G401 (cell line): ENCODE results near the gene ERCC3. TPM values are rescaled to one million over a fixed set of nuclear protein-coding genes. Genes with fewer than 3 reads are reported as not detected.
"Not testable (repeated sequence)": the region's sequence is repeated elsewhere in the genome, so short reads cannot be mapped to it uniquely, and the experiment has no call there.

Source experiments
- DNase-seq: peaks from one replicate; pipeline ENCODE4 v3.0.0-alpha.2; 2015; ENCODE audit warnings: low spot score
- in situ Hi-C: cut with HindIII; loops from 2 replicates; pipeline ENCODE4 v1.10.0; 2016; ENCODE audit warnings: low sequenced_read_pairs, mixed read lengths
- total RNA-seq: library from RNA; depleted of rRNA; stranded (reverse); fragments of >200 nt; shearing (Covaris generic); gene quantifications from 2 replicates; pipeline ENCODE4 v1.2.3, GENCODE V29; 2014

Gene ERCC3
- total RNA-seq, 1 experiment from 2014 or later = 54.4 TPM

GRCh38 chr2:127231130-127231865, 62.6 kb downstream of the ERCC3 start:
- in situ Hi-C loops = no loop called here
- DNase-seq = no peak

- no peak for DNase-seq
- in situ Hi-C loops = no loop called here
These were observed 64.4 kb downstream of the ERCC3 start for GRCh38 chr2:127229555-127229954.

GRCh38 chr2:127228102-127228501, 65.8 kb downstream of the ERCC3 start:
- in situ Hi-C loops = no loop called here
- no peak for DNase-seq

GRCh38 chr2:127227264-127227660, 66.7 kb downstream of the ERCC3 start:
- in situ Hi-C loops, DNase-seq: not testable (repeated sequence)

GRCh38 chr2:127226520-127227263, 67.3 kb downstream of the ERCC3 start:
- no peak for DNase-seq
- in situ Hi-C loops = no loop called here

- in situ Hi-C loops = no loop called here
- DNase-seq = no peak
These were observed 67.8 kb downstream of the ERCC3 start for GRCh38 chr2:127226132-127226519.

GRCh38 chr2:127225186-127225960, 68.6 kb downstream of the ERCC3 start:
- no peak for DNase-seq
- in situ Hi-C loops = no loop called here

GRCh38 chr2:127224135-127224534, 69.8 kb downstream of the ERCC3 start:
- in situ Hi-C loops, DNase-seq: not testable (repeated sequence)

- DNase-seq = no peak
- in situ Hi-C loops = no loop called here
These were observed 73.0 kb downstream of the ERCC3 start for GRCh38 chr2:127220768-127221527.

- no peak for DNase-seq
These were observed 73.7 kb downstream of the ERCC3 start, which contains the start of gene CYP27C1 for GRCh38 chr2:127220102-127220767. Gene CYP27C1 (minus strand): TSS chr2:127220299. CDS start chr2:127220270, 29 bp downstream.

GRCh38 chr2:127219171-127220070, 74.5 kb downstream of the ERCC3 start:
- in situ Hi-C loops = no loop called here
- no peak for DNase-seq

More at GRCh38 chr2:127220102-127220767, 73.7 kb downstream of the ERCC3 start, which contains the start of gene CYP27C1:
- in situ Hi-C loops = no loop called here

- in situ Hi-C loops = no loop called here
- DNase-seq = no peak
These were observed 75.2 kb downstream of the ERCC3 start for GRCh38 chr2:127218812-127219170.

- no peak for DNase-seq
- in situ Hi-C loops = no loop called here
These were observed 76.2 kb downstream of the ERCC3 start for GRCh38 chr2:127217470-127218325.

GRCh38 chr2:127216593-127216992, 77.4 kb downstream of the ERCC3 start:
- no peak for DNase-seq
- in situ Hi-C loops = no loop called here

GRCh38 chr2:127216095-127216494, 77.8 kb downstream of the ERCC3 start:
- in situ Hi-C loops = no loop called here
- no peak for DNase-seq

- in situ Hi-C loops, DNase-seq: not testable (repeated sequence)
These were observed 79.7 kb downstream of the ERCC3 start for GRCh38 chr2:127214201-127214600.

- DNase-seq = no peak
- in situ Hi-C loops = no loop called here
These were observed 85.6 kb downstream of the ERCC3 start for GRCh38 chr2:127208313-127208712.
